Measurements from ENCODE around the gene SPEM3. TPM values are rescaled to one million over a fixed set of nuclear protein-coding genes. Genes with fewer than 3 reads are reported as not detected.
"Not testable (repeated sequence)": the region's sequence is repeated elsewhere in the genome, so short reads cannot be mapped to it uniquely, and the experiment has no call there.

SPEM3 gene
- total and polyA plus RNA-seq, 2 donors (not counting 3 experiments of a cell fraction or from before 2014, with no cell fraction given) = not detected

DNA sequence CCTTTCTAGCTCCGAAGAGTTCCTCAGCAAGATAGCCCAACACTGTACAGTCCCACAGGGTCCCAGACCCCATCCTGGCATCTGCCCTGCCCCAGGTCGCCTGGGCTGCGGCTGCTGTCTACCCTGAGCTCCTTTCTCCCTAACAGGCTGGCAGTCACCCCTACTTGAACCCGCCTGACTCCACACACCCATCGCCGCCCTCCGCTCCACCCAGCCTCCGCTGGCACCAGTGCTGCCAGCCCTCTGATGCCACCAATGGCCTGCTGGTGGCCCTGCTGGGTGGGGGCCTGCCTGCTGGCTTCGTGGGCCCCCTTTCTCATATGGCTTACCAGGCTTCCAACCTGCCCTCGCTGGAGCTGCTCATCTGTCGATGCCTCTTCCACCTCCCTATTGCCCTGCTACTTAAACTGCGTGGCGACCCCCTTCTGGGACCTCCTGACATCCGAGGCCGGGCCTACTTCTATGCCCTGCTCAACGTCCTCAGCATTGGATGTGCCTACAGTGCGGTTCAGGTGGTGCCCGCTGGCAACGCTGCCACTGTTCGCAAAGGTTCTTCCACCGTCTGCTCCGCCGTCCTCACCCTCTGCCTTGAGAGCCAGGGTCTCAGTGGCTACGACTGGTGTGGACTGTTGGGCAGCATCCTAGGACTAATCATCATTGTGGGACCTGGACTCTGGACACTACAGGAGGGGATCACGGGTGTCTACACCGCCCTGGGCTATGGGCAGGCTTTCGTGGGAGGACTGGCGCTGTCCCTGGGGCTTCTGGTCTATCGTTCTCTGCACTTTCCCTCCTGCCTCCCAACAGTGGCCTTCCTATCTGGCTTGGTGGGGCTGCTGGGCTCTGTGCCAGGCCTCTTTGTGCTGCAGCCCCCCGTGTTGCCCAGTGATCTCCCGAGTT lies 53.4 kb downstream of the SPEM3 start:
- intact Hi-C loops (cut with micrococcal nuclease) = loop anchor here (10.0 kb wide), 1 partner anchor 203 kb away; the partner anchor contains the start of genes TP53 and WRAP53
- H3K9me1 ChIP-seq (replicated peaks; ENCODE audit: control insufficient read depth, extremely low read depth, insufficient read depth, low read length); H3K27ac ChIP-seq (ENCODE audit: insufficient read depth, low read depth, low read length); H3K4me2 ChIP-seq (ENCODE audit: insufficient read depth, low read length); H3K36me3 ChIP-seq (ENCODE audit: control insufficient read depth in 2 of 2, extremely low read depth in 1 of 2, insufficient read depth in 2 of 2, low read length in 2 of 2); CTCF ChIA-PET; POLR2A ChIA-PET; H2AFZ ChIP-seq (ENCODE audit: low read depth, low read length); FAIRE-seq; H3K9me3 ChIP-seq (replicated peaks; ENCODE audit: control insufficient read depth, insufficient read depth, low read length); dilution Hi-C loops (cut with MboI; ENCODE audit: extremely low pct_ligation_motif_present, low sequenced_read_pairs); H3K4me3 ChIP-seq (replicated peaks in 1 of 3; ENCODE audit: insufficient read depth in 1 of 3, low read depth in 1 of 3, low read length in 3 of 3); H3K27me3 ChIP-seq (ENCODE audit: control insufficient read depth in 2 of 2, insufficient read depth in 2 of 2, low read length in 2 of 2); H3K9ac ChIP-seq (replicated peaks; ENCODE audit: extremely low read depth, insufficient read depth, low read length); DNase-seq (ENCODE audit: low read depth, low spot score); BruUV-seq (replicated peaks); H4K20me1 ChIP-seq (replicated peaks; ENCODE audit: control insufficient read depth, extremely low read depth, insufficient read depth, low read length): not testable (repeated sequence)
- Histone ChIP-seq H3K4me1 (ENCODE audit: control insufficient read depth, extremely low read depth, insufficient read depth, low read length) (peaks cover 35% of the 10 kb centered on the region), H3K79me2 (ENCODE audit: control insufficient read depth, insufficient read depth, low read length) (peaks cover 44% of the 10 kb centered on the region)

Other genes starting within 250 kb of the SPEM3 start
Only the 30 nearest of the 39 such genes appear.
- gene CTDNEP1, start 177.1 kb upstream of the SPEM3 start, total RNA-seq = 143 and 145 TPM in 2 replicates
- gene CTDNEP1, start 177.1 kb upstream of the SPEM3 start, polyA plus RNA-seq = 130 and 137 TPM in 2 replicates
- gene ELP5, start 176.6 kb upstream of the SPEM3 start, total RNA-seq = 41.6 and 44.4 TPM in 2 replicates
- gene ELP5, start 176.6 kb upstream of the SPEM3 start, polyA plus RNA-seq = 53.3 and 54.7 TPM in 2 replicates
- gene CLDN7, start 166.4 kb upstream of the SPEM3 start, total RNA-seq = 25.4 and 27.9 TPM in 2 replicates
- 24.9 and 25.7 TPM in 2 replicates for gene CLDN7, start 166.4 kb upstream of the SPEM3 start, polyA plus RNA-seq
- gene SLC2A4, start 147.1 kb upstream of the SPEM3 start, total RNA-seq = 0.23 TPM in 1 of 2 replicates, not detected in the other
- gene SLC2A4, start 147.1 kb upstream of the SPEM3 start, polyA plus RNA-seq = 0.12 and 0.18 TPM in 2 replicates
- gene YBX2, start 134.2 kb upstream of the SPEM3 start, total RNA-seq = 0.31 TPM in 1 of 2 replicates, not detected in the other
- 0.15 and 0.18 TPM in 2 replicates for gene YBX2, start 134.2 kb upstream of the SPEM3 start, polyA plus RNA-seq
- 847 and 859 TPM in 2 replicates for gene EIF5A, start 121.2 kb upstream of the SPEM3 start, total RNA-seq
- 650 and 689 TPM in 2 replicates for gene EIF5A, start 121.2 kb upstream of the SPEM3 start, polyA plus RNA-seq
- gene GPS2, start 113.5 kb upstream of the SPEM3 start, total RNA-seq = 51.6 and 61.3 TPM in 2 replicates
- 132 and 169 TPM in 2 replicates for gene GPS2, start 113.5 kb upstream of the SPEM3 start, polyA plus RNA-seq
- gene NEURL4, start 99.5 kb upstream of the SPEM3 start, total RNA-seq = 34.2 and 44.9 TPM in 2 replicates
- gene NEURL4, start 99.5 kb upstream of the SPEM3 start, polyA plus RNA-seq = 24.3 and 32.0 TPM in 2 replicates
- not detected in 2 replicates for gene ACAP1, start 92.3 kb upstream of the SPEM3 start, total RNA-seq
- 0.46 TPM in 1 of 2 replicates, not detected in the other for gene ACAP1, start 92.3 kb upstream of the SPEM3 start, polyA plus RNA-seq
- 3.5 and 3.8 TPM in 2 replicates for gene KCTD11, start 76.7 kb upstream of the SPEM3 start, total RNA-seq
- 6.5 and 6.7 TPM in 2 replicates for gene KCTD11, start 76.7 kb upstream of the SPEM3 start, polyA plus RNA-seq
- gene TMEM95, start 73.7 kb upstream of the SPEM3 start, total RNA-seq = not detected in 2 replicates
- gene TMEM95, start 73.7 kb upstream of the SPEM3 start, polyA plus RNA-seq = not detected in 2 replicates
- 0.58 and 0.67 TPM in 2 replicates for gene TNK1, start 47.8 kb upstream of the SPEM3 start, total RNA-seq
- gene TNK1, start 47.8 kb upstream of the SPEM3 start, polyA plus RNA-seq = 0.14 and 0.22 TPM in 2 replicates
- gene PLSCR3, start 34.3 kb upstream of the SPEM3 start, total RNA-seq = 54.5 and 59.9 TPM in 2 replicates
- gene PLSCR3, start 34.3 kb upstream of the SPEM3 start, polyA plus RNA-seq = 94.8 and 111 TPM in 2 replicates
- 57.3 and 67.4 TPM in 2 replicates for gene TMEM256, start 24.8 kb upstream of the SPEM3 start, total RNA-seq
- 148 and 218 TPM in 2 replicates for gene TMEM256, start 24.8 kb upstream of the SPEM3 start, polyA plus RNA-seq
- 25.9 and 29.2 TPM in 2 replicates for gene NLGN2, start 21.0 kb upstream of the SPEM3 start, total RNA-seq
- gene NLGN2, start 21.0 kb upstream of the SPEM3 start, polyA plus RNA-seq = 15.4 and 15.5 TPM in 2 replicates
- gene SPEM1, start 8.5 kb upstream of the SPEM3 start, total RNA-seq = not detected in 2 replicates
- not detected in 2 replicates for gene SPEM1, start 8.5 kb upstream of the SPEM3 start, polyA plus RNA-seq
- not detected in 2 replicates for gene SPEM2, start 3.2 kb upstream of the SPEM3 start, total RNA-seq
- gene SPEM2, start 3.2 kb upstream of the SPEM3 start, polyA plus RNA-seq = not detected in 2 replicates
- gene TMEM102, start 6.6 kb downstream of the SPEM3 start, total RNA-seq = 6.1 and 6.5 TPM in 2 replicates
- gene TMEM102, start 6.6 kb downstream of the SPEM3 start, polyA plus RNA-seq = 5.8 and 8.4 TPM in 2 replicates
- gene FGF11, start 10.7 kb downstream of the SPEM3 start, total RNA-seq = 1.8 TPM in 1 of 2 replicates, not detected in the other
- 0.70 and 0.92 TPM in 2 replicates for gene FGF11, start 10.7 kb downstream of the SPEM3 start, polyA plus RNA-seq
- 5.4 and 5.6 TPM in 2 replicates for gene CHRNB1, start 16.2 kb downstream of the SPEM3 start, total RNA-seq
- gene CHRNB1, start 16.2 kb downstream of the SPEM3 start, polyA plus RNA-seq = 9.3 and 9.6 TPM in 2 replicates
- gene ZBTB4, start 50.8 kb downstream of the SPEM3 start, total RNA-seq = 26.5 and 27.4 TPM in 2 replicates
- 15.1 and 15.7 TPM in 2 replicates for gene ZBTB4, start 50.8 kb downstream of the SPEM3 start, polyA plus RNA-seq
- not detected in 2 replicates for gene SLC35G6, start 52.6 kb downstream of the SPEM3 start, total RNA-seq
- gene SLC35G6, start 52.6 kb downstream of the SPEM3 start, polyA plus RNA-seq = not detected in 2 replicates
- 145 and 151 TPM in 2 replicates for gene POLR2A, start 55.5 kb downstream of the SPEM3 start, total RNA-seq
- 25.1 and 45.9 TPM in 2 replicates for gene POLR2A, start 55.5 kb downstream of the SPEM3 start, polyA plus RNA-seq
- gene TNFSF12, start 120.2 kb downstream of the SPEM3 start, total RNA-seq = 21.0 and 28.4 TPM in 2 replicates
- 39.4 and 40.5 TPM in 2 replicates for gene TNFSF12, start 120.2 kb downstream of the SPEM3 start, polyA plus RNA-seq
- gene TNFSF13, start 129.9 kb downstream of the SPEM3 start, total RNA-seq = 3.7 and 5.4 TPM in 2 replicates
- gene TNFSF13, start 129.9 kb downstream of the SPEM3 start, polyA plus RNA-seq = 3.6 and 4.3 TPM in 2 replicates
- gene SENP3, start 133.1 kb downstream of the SPEM3 start, total RNA-seq = 56.5 and 63.4 TPM in 2 replicates
- 91.6 and 96.5 TPM in 2 replicates for gene SENP3, start 133.1 kb downstream of the SPEM3 start, polyA plus RNA-seq
- 2.9 and 4.5 TPM in 2 replicates for gene CD68, start 150.8 kb downstream of the SPEM3 start, total RNA-seq
- gene CD68, start 150.8 kb downstream of the SPEM3 start, polyA plus RNA-seq = 29.1 and 30.8 TPM in 2 replicates
- gene MPDU1, start 155.0 kb downstream of the SPEM3 start, total RNA-seq = 61.2 and 78.0 TPM in 2 replicates
- 368 and 384 TPM in 2 replicates for gene MPDU1, start 155.0 kb downstream of the SPEM3 start, polyA plus RNA-seq
- 0.39 and 0.46 TPM in 2 replicates for gene SOX15, start 161.2 kb downstream of the SPEM3 start, total RNA-seq
- 0.19 and 0.26 TPM in 2 replicates for gene SOX15, start 161.2 kb downstream of the SPEM3 start, polyA plus RNA-seq
- 33.1 and 40.1 TPM in 2 replicates for gene FXR2, start 186.0 kb downstream of the SPEM3 start, total RNA-seq
- 48.9 and 59.9 TPM in 2 replicates for gene FXR2, start 186.0 kb downstream of the SPEM3 start, polyA plus RNA-seq

All from endothelial cell of umbilical vein (primary cell).